ENCODE data around the gene FAM163A.

Gene FAM163A

DNA sequence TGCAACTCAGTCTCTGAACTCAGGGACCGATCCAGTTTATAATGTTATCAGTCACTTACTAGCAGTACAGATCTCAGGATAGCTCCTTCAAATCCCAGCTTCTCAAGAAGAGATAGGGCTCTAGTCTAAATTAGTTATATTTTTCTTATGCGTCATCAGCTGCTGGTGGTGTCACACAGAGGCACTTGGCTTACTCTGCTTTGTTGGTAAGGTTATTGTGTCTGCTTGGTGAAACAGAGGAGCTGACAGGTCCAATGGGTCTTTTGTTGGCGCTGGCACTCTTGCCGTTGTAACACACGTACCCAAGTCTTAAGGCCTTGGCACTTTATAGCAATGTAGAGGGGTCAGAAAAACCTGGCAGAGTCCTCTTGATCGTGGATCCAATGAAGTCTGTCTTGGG is 122.3 kb downstream of the FAM163A start:
- FAIRE-seq = no peak

Data from A204.1 (cell line).